ENCODE results near the gene KCNN3.

The KCNN3 gene

DNA sequence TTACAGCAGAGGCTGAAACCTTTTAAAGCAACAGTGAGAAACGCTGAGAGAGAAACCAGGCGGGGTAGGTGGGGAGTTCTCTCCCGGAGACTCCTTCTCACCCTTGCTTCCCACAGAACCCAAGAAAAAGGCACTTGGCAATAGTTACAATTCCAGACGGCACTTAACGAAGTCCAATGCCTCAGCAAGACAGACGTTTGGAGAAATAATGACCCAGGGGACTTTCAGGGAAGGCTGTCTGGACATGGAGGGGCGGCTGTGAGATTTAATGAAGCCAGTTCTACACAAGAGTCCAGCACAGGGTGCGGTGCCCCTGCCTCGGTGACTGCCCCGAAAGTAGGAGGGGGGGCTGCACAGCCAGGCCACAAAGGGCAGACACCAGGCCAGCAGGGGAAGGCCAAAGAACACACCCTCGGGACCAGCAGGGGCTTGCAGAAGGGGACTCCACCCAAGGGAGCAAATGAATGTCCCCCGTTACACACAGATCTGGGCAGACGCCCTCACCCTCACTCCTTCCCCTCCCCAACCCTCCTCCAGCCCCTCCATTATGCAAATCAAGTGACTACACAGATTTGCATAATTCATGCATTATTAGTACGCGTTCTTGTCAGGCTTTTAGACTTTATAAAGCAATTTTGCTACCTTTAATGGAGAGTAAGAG is 26.3 kb downstream of the KCNN3 start:
- TF ChIP-seq, protein P1, sequence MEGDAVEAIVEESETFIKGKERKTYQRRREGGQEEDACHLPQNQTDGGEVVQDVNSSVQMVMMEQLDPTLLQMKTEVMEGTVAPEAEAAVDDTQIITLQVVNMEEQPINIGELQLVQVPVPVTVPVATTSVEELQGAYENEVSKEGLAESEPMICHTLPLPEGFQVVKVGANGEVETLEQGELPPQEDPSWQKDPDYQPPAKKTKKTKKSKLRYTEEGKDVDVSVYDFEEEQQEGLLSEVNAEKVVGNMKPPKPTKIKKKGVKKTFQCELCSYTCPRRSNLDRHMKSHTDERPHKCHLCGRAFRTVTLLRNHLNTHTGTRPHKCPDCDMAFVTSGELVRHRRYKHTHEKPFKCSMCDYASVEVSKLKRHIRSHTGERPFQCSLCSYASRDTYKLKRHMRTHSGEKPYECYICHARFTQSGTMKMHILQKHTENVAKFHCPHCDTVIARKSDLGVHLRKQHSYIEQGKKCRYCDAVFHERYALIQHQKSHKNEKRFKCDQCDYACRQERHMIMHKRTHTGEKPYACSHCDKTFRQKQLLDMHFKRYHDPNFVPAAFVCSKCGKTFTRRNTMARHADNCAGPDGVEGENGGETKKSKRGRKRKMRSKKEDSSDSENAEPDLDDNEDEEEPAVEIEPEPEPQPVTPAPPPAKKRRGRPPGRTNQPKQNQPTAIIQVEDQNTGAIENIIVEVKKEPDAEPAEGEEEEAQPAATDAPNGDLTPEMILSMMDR (conservative IDR thresholded peaks at IDR 0.05; ENCODE audit: control insufficient read depth, insufficient read depth, low read depth, low read length), result no peak
- no peak overlapping the region for H3K4me3 ChIP-seq (ENCODE audit: control insufficient read depth, low read depth, low read length)
- DNase-seq (ENCODE audit: low read depth), result no peak

DNA sequence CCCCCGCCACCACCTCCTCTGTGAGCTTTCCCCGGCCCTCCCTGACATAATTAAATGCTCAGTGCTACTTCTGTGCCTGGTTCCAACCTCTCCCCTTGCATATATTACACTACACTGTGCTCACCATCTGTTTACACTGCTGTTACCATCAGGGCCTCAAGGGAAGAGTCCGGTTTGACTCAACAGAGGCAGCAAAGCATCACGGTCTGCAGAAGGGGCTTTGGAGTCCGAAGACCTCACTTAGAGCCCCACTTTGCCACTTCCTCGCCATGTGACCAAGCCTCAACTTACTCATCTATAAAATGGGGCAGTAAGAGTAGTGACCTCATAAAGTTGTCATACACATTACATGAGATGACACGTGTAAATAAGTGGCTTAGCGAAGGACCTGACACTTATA is 27.4 kb downstream of the KCNN3 start:
- TF ChIP-seq, protein P1 (conservative IDR thresholded peaks at IDR 0.05; ENCODE audit: control insufficient read depth, insufficient read depth, low read depth, low read length), result no peak
- no peak for DNase-seq (ENCODE audit: low read depth)
- H3K4me3 ChIP-seq (ENCODE audit: control insufficient read depth, low read depth, low read length), result no peak overlapping the region

DNA sequence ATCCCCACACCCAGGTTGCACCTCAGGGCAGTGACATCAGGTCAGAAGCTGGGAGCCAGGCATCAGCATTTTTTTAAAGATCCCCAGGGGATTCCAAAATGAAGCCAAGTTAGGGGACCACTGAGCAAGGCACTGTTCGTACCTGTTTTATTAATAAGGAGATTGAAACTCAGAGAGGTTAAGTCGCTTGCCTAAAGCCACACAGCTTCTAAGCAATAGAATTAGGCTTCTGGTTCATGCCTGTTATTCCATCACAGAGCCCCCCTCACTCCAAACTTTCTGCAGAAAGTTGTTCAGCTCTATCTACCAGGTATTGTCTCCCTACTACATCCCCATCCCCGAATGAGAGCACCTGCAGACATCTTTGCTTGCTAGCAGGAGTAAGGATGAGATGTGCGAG is 28.7 kb downstream of the KCNN3 start:
- no peak for DNase-seq (ENCODE audit: low read depth)
- no peak overlapping the region for H3K4me3 ChIP-seq (ENCODE audit: control insufficient read depth, low read depth, low read length)
- TF ChIP-seq, protein P1 (conservative IDR thresholded peaks at IDR 0.05; ENCODE audit: control insufficient read depth, insufficient read depth, low read depth, low read length), result no peak

DNA sequence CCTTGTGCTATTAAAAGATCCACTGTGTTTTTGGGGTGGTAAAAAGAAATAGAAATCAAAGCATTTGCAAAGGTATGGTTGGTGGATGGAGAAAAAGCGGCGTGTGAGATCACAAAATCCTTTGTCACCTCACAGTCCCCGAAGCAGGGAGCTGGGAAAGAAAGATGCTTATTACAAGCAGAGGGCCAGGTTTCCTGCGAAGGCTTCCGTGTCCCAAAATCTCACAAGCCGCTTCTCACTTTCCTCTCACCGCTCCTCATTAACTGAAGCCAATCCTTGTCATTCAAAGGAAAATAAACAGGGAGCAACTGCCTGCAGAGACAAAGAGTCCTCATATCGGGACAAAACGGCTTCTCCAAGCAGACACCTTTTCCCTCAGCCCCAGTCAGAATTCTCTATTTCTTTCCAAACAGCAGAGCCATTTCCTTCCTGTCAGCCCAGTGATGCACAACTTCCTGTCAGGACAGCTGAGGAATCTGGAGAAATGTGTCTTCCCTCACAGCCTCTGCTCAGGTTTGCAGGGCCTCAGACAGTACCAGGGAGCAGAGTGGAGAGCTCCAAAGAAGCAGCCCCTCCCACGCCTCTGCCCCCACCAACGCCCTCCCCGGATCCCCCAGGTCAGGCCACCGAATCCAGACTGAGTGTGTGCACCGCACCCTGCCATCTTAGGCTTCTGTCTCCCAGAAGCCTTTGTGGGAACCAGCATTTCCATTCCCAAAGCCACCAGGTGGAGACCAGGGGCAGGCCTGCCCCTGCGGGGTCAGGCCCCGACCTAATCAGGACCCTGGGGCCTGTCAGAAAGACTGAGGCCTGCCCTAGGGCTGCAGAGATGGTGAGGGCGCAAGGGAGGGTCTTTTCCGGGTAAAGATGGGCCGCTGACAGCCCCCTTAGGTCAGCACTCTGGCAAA is 29.6 kb downstream of the KCNN3 start:
- peak; percentile 2 for DNase-seq (ENCODE audit: low read depth)
- TF ChIP-seq, protein P1 (conservative IDR thresholded peaks at IDR 0.05; ENCODE audit: control insufficient read depth, insufficient read depth, low read depth, low read length), result no peak
- H3K4me3 ChIP-seq (ENCODE audit: control insufficient read depth, low read depth, low read length), result no peak overlapping the region

DNA sequence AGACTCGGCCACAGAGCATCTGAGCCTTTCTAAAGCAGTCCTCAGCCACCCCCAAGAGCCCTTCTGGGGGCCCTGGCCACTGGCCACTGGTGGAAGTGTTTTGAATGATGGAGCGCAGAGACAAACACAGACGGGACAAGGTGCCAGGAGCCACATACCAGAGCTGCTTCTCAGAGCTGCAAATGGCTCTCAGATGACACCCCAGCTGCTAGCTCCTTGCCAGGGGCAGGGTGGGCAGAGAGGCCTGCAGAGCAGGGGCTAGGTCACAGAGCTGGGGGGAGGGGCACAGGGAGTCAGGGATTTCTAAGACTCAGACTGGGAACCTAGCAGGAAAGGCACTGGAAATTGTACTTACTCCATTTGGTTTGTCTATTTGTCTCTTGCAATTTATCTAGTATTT is 30.4 kb downstream of the KCNN3 start:
- no peak overlapping the region for H3K4me3 ChIP-seq (ENCODE audit: control insufficient read depth, low read depth, low read length)
- TF ChIP-seq, protein P1 (conservative IDR thresholded peaks at IDR 0.05; ENCODE audit: control insufficient read depth, insufficient read depth, low read depth, low read length), result no peak
- no peak for DNase-seq (ENCODE audit: low read depth)

DNA sequence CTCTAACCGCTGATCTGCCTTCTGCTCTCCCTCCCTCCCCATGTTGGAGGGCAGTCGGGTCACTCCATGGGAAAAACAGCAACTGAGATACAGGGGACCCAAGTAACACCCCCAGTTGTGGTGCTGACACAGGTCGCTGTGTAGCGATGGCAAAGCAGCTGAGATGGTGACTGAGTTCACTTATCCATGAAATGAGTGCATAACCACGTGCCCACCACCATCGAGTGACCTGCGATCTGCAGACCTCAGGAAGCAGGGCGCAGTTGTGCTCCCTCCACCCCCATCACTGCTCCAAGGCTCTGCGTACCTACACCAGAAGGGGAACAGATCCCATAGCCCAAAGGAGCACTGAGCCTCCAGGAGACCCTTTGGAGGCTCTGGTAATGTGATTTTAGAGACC is 31.1 kb downstream of the KCNN3 start:
- no peak overlapping the region for H3K4me3 ChIP-seq (ENCODE audit: control insufficient read depth, low read depth, low read length)
- TF ChIP-seq, protein P1 (conservative IDR thresholded peaks at IDR 0.05; ENCODE audit: control insufficient read depth, insufficient read depth, low read depth, low read length), result no peak
- DNase-seq (ENCODE audit: low read depth), result no peak
